ENCODE data around the gene DPEP3.
A peak's percentile ranks its signal among the peaks of the same experiment; 100 is the strongest.
"Not testable (repeated sequence)": the region's sequence is repeated elsewhere in the genome, so short reads cannot be mapped to it uniquely, and the experiment has no call there.

Gene DPEP3

GRCh38 chr16:67979955-67980678 is at the start of gene DPEP3:
Gene DPEP3, minus strand, starts transcription at chr16:67980499. Its CDS starts 119 bp downstream, at chr16:67980380.
- DNase-seq = no peak

GRCh38 chr16:68028996-68029395 is 48.7 kb upstream of the DPEP3 start:
- DNase-seq = no peak

- peak; percentile 15 to 58 for DNase-seq
These were observed 42.6 kb upstream of the DPEP3 start, which contains the start of the genes DDX28 and DUS2 for GRCh38 chr16:68022728-68023537. Gene DDX28, minus strand, starts transcription at chr16:68023232. Its CDS starts 30 bp downstream, at chr16:68023202. Gene DUS2, plus strand, starts transcription at chr16:68023284. Its CDS starts 14,740 bp downstream, at chr16:68038024.

GRCh38 chr16:68022278-68022727 is 42.0 kb upstream of the DPEP3 start:
- no peak for DNase-seq

GRCh38 chr16:68021490-68021889 is 41.2 kb upstream of the DPEP3 start:
- DNase-seq = no peak

- DNase-seq = no peak
These were observed 38.9 kb upstream of the DPEP3 start for GRCh38 chr16:68019167-68019680.

- DNase-seq = no peak
These were observed 35.4 kb upstream of the DPEP3 start, which contains the start of gene DPEP2NB for GRCh38 chr16:68015681-68016080. Gene DPEP2NB, minus strand, starts transcription at chr16:68015911. Its CDS starts 141 bp downstream, at chr16:68015770.

GRCh38 chr16:68013440-68013839 is 33.1 kb upstream of the DPEP3 start:
- DNase-seq = no peak

- not testable (repeated sequence) for DNase-seq
These were observed 29.6 kb upstream of the DPEP3 start for GRCh38 chr16:68009872-68010271.

- DNase-seq = no peak
These were observed 28.9 kb upstream of the DPEP3 start for GRCh38 chr16:68009157-68009735.

- no peak for DNase-seq
These were observed 25.5 kb upstream of the DPEP3 start for GRCh38 chr16:68005786-68006286.

- DNase-seq = no peak
These were observed 24.9 kb upstream of the DPEP3 start for GRCh38 chr16:68005211-68005610.

- no peak for DNase-seq
These were observed 22.7 kb upstream of the DPEP3 start for GRCh38 chr16:68003031-68003430.

GRCh38 chr16:68000450-68000849 is 20.2 kb upstream of the DPEP3 start:
- DNase-seq = no peak

- no peak for DNase-seq
These were observed 19.7 kb upstream of the DPEP3 start for GRCh38 chr16:67999985-68000384.

GRCh38 chr16:67998779-67999688 is 18.7 kb upstream of the DPEP3 start, which contains the start of gene DPEP2:
Gene DPEP2, minus strand, starts transcription at chr16:67999484. Its CDS starts 6,272 bp downstream, at chr16:67993212.
- DNase-seq = not testable (repeated sequence)

GRCh38 chr16:67998231-67998778 is 18.0 kb upstream of the DPEP3 start:
- not testable (repeated sequence) for DNase-seq

- DNase-seq = no peak
These were observed 16.4 kb upstream of the DPEP3 start for GRCh38 chr16:67996666-67997065.

GRCh38 chr16:67995423-67995822 is 15.1 kb upstream of the DPEP3 start:
- DNase-seq = no peak

GRCh38 chr16:67994040-67994408 is 13.7 kb upstream of the DPEP3 start:
- not testable (repeated sequence) for DNase-seq

Measured in cerebellar nuclear complex (tissue), 1 donor.